ENCODE measurements around the gene LMO7.
"Not testable (repeated sequence)": the region's sequence is repeated elsewhere in the genome, so short reads cannot be mapped to it uniquely, and the experiment has no call there.

Gene LMO7

DNA sequence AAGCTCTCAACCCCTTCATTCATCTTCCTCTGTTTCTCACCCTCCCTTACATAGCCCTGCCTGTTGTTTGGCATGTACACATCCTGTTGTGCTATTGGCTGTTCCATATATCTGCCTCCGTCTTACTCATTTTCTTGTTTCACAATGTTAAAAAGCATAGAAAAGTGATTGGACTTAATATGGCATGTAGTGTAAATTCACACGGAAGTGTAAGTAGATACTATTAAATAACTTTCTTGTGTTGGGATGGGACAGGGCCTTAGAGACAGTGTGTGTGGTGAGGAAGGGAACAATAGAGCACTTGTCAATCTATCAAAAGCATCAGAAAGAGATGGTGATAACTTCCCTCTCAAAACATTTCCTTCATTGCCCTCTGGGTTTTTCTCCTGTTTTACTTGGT is 12.3 kb downstream of the LMO7 start:
- no peak for DNase-seq

- DNase-seq, result no peak
Observed at GRCh38 chr13:75651013-75651412, 14.9 kb downstream of the LMO7 start.

GRCh38 chr13:75652726-75653125 is 16.6 kb downstream of the LMO7 start:
- no peak for DNase-seq

GRCh38 chr13:75656425-75656989 is 20.4 kb downstream of the LMO7 start:
- DNase-seq, result no peak

- DNase-seq, result no peak
Observed at GRCh38 chr13:75657111-75657510, 21.0 kb downstream of the LMO7 start.

DNA sequence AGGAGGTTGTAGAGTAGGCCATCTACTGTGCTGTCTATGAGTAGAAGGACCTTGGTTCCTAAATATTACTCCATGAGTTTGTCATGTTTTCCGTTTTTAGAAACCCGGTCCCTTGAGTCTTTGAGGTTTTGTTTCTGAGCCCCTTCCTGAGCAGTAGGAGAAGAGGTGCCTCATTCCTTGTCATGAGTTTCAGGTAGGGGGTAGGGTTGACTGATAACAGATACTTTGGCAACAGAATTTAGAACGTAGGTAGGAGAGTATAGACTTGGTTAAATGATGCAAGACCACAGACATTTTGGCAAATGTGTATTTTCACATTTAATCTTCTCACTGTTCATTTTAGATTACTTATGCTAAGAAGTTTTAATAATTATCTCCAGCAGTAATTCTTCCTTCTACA is 24.6 kb downstream of the LMO7 start:
- DNase-seq, result no peak

GRCh38 chr13:75661443-75661842 is 25.3 kb downstream of the LMO7 start:
- no peak for DNase-seq

DNA sequence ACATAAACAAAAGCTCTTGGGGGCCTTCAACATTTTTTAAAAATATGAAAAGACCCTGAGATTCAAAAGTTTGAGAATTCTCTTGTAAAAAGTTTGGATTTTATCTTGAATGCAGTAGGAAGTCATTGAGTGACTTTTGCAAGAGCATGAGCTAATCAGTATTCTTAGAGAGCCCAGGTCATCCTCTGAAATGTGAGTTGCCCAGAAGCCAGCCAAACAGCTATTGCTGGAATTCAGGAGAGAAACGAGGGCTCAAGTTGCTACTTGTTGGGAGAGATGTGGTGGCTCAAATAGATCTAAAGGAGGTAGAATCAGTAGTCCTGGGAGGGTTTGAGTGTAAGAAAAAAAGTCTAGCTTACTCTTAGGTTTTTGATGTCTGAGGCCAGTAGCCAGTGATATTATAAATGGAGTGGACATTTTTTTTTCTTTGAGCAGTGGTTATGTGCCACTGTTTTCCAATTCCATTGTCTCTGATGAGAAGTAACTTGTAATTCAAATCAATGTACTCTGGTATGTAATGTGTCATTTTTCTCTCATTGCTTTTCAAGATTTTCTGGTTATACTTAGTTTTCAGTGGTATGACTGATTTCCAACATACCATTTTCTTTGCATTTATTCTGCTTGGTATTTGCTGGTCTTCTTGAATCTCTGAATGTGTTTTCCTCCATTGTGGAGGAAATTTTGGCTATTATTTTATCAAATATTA is 30.7 kb downstream of the LMO7 start:
- DNase-seq, result no peak

DNA sequence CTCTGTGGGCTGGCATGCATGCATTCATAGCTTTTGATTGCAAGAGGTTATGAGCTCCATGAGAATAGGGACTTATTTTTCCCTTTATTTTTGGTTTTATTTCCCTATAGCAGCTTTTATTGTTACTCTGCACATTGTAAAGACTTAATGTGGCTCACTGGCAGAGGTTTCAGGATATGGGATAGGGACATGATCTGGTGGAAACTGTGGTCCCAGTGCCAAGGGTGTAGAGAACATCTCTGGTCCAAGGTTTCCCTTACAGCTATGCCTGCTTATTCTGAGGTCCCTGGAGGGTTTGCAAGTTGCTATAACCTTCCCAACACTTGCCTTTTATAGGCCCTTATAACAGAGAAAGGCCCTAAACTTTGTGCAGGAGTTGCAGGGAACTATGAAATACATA is 33.6 kb downstream of the LMO7 start:
- DNase-seq, result no peak

- no peak for DNase-seq
Observed at GRCh38 chr13:75670496-75670895, 34.4 kb downstream of the LMO7 start.

DNA sequence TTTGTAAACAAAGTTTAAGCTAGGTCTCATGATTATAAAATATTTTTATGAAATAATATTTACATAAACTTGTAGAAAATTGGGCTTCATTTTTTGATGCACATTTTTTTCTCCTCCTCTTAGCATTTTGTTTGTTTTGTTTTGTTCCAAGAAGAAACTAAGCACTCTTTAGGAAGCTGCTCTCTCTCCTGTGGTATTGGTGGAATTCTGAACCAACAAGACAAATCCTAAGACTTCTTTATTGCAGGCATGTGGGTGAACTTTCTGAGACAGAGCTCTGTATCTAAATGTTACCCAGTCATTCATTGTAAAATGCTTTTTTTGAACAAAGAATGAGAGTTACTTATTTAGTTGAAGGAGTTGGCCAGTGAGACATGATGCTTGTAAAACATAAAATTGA is 39.3 kb downstream of the LMO7 start:
- DNase-seq, result no peak

DNA sequence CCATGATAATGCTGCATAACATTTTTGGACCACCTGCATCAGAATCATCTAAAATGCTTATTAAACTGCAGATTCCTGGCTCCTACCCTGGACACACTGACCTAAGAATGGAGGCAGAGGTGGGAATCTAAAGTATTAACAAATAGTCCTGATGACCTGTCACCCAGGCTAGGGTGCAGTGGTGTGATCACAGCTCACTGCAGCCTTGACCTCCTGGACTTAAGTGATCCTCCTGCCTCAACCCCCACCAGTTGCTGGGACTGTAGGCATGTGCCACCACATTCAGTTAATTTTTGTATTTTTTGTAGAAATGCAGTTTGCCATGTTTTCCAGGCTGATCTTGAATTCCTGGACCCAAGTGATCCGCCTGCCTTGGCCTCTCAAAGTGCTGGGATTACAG is 43.3 kb downstream of the LMO7 start:
- no peak for DNase-seq

GRCh38 chr13:75680251-75680650 is 44.1 kb downstream of the LMO7 start:
- not testable (repeated sequence) for DNase-seq

DNA sequence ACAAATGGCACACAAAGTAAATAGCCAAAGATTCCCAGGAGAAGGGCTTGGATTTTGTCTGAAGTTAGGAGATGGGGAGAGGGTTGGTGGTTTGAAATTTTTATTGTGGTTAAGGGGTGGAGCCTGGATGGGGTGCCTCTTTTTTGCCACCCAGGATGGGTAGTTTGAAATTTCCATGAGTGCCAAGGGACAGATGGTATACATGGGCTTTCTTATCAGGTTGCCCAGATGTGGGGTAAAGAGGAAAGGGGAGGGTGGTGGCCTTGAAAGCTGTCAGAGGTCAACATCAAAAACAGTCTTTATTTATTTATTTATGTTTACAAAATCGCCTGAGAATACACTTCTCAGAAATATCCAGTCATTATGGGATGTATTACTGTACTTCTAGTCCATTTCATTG is 46.2 kb downstream of the LMO7 start:
- DNase-seq, result no peak

DNA sequence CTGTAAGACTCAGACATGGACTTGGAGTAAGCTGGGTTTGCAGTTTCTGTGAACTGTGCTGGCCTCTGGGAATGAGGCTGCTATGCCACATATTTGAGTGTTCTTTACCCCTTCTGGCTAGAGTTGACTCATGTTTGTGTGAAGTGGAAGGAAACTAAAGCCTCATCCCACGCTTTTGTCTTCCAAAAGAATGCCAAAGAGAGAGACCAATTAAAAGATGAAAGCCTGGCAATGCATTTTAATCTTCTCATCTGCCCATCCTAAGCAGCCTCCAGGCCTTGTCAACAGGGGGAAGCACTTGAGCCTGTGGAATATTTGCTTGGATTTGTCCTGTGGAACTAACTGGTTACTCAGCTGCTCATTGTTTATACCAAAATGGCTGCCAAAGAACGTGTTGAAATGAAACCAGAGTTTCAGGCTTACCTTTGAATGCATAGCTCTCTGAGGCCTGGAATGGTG is 49.1 kb downstream of the LMO7 start:
- DNase-seq, result no peak

DNA sequence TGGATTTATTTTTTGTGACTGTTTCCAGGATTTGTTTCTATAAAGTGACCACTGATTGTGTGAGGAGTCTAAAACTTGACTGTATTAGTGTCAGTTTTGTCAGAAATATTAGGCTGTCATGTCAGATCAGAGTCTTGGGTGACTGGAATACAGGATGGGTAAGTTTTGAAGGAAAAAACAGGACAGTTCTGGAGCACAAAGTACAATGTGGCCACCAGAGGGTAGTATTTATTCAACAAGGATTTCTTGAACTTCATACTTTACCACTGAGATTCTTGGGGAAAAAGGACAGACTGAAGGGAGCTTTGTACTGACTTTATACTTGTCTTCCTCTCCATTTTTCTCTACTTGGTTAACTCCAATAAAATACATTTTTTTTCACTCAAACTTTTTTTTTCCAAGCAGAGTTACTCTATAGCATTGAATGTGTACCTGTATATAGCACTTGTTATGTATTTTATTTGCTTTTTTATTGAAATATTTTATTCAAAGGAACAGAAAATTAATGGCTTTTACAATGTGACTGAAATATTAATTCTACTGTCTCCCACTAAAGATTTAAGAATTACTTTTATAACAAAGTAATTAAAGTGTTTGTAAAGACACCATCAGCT is 51.1 kb downstream of the LMO7 start:
- peak; percentile 1 for DNase-seq

GRCh38 chr13:75689686-75690085 is 53.6 kb downstream of the LMO7 start:
- no peak for DNase-seq

GRCh38 chr13:75690607-75691006 is 54.5 kb downstream of the LMO7 start:
- no peak for DNase-seq

DNA sequence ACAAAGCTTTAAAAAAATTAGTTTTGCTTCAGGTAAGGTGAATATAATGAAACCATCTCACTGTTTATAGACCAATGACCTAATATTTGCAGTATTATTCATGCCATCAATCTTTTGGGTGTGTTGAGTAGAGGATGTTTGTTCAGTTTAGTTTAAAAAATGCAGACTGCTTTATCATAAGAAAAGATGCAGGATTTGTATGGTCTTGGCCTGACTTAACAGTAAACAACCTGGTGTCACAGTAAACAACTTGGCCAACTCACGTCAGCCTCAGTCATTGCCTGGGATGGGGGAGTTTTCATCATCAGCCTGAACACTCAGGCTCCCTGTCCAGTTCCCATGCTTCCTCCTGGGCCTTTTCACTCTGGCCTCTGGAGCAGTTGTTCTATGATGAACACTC is 55.1 kb downstream of the LMO7 start:
- no peak for DNase-seq

GRCh38 chr13:75693227-75693626 is 57.1 kb downstream of the LMO7 start:
- DNase-seq, result no peak

GRCh38 chr13:75694722-75695121 is 58.6 kb downstream of the LMO7 start:
- no peak for DNase-seq

DNA sequence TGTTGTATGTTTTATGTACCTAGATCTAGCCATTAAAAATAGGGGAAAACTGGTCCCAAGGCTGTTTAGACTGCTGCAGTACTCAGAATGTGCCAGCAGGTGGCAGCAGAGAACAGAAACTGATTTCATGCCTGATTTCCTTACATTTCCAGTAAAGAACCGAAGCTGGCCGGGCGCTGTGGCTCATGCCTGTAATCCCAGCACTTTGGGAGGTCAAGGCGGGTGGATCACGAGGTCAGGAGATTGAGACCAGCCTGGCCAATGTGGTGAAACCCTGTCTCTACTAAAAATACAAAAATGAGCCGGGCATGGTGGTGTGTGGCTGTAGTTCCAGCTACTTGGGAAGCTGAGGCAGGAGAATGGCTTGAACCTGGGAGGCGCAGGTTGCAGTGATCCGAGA is 59.8 kb downstream of the LMO7 start:
- peak; percentile 52 for DNase-seq

DNA sequence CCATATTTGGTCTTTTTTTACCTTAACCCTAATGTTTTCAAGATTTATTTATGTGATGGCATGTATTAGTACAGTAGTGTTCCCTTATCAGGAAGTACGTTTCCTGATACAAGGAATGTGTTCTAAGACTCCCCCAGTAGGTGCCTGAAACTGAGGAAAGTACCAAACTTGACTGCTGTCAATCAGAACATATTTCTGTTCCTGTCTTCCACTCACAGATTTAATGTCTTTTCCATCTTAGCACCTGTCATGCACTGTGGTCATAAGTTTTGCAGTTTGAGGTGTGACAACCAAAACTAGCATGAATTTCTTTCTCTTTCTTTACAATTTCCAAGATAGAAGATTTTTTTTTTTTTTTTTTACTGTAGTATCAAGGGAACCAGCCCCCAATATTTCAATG is 62.9 kb downstream of the LMO7 start:
- no peak for DNase-seq

- DNase-seq, result not testable (repeated sequence)
Observed at GRCh38 chr13:75699717-75700116, 63.6 kb downstream of the LMO7 start.

GRCh38 chr13:75700552-75700951 is 64.4 kb downstream of the LMO7 start:
- peak; percentile 9 for DNase-seq
